Loucy (cell line): ENCODE measurements around the gene ZNF750.

Source experiments
- EZH2phosphoT487 ChIP-seq: fragments of 200-600 bp; IDR thresholded peaks from 2 replicates; pipeline ENCODE4 v1.6.1; 2018; ENCODE audit warnings: antibody characterized with exemption, mild to moderate bottlenecking, moderate library complexity, borderline replicate concordance
- TF ChIP-seq, protein P1 (sequence below): fragments of 200-600 bp; sonication (generic); conservative IDR thresholded peaks from 2 replicates; pipeline ENCODE4 v1.5.1; 2014; ENCODE audit warnings: mild to moderate bottlenecking, antibody characterized with exemption, low read length

GRCh38 chr17:82822281-82822680 is 17.5 kb downstream of the ZNF750 start:
- TF ChIP-seq, protein P1, sequence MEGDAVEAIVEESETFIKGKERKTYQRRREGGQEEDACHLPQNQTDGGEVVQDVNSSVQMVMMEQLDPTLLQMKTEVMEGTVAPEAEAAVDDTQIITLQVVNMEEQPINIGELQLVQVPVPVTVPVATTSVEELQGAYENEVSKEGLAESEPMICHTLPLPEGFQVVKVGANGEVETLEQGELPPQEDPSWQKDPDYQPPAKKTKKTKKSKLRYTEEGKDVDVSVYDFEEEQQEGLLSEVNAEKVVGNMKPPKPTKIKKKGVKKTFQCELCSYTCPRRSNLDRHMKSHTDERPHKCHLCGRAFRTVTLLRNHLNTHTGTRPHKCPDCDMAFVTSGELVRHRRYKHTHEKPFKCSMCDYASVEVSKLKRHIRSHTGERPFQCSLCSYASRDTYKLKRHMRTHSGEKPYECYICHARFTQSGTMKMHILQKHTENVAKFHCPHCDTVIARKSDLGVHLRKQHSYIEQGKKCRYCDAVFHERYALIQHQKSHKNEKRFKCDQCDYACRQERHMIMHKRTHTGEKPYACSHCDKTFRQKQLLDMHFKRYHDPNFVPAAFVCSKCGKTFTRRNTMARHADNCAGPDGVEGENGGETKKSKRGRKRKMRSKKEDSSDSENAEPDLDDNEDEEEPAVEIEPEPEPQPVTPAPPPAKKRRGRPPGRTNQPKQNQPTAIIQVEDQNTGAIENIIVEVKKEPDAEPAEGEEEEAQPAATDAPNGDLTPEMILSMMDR = no peak
- TF ChIP-seq EZH2phosphoT487 = no peak
